Stomach (tissue), 4 donors: ENCODE data around the gene POC1B.

ENCODE experiments used
- CTCF ChIP-seq, 7 experiments: fragments of 450-650 bp in 4 of 7; fragments of 200-600 bp in 3 of 7; sonication (generic) in 3 of 7; IDR thresholded peaks; one replicate each; pipeline ENCODE4 v1.5.1; 2016 to 2019; ENCODE audit warnings: antibody characterized with exemption in 7 of 7, control low read depth in 2 of 7, mild to moderate bottlenecking in 1 of 7
- EP300 ChIP-seq: sonication (generic); formaldehyde crosslinking; IDR thresholded peaks from one replicate; pipeline ENCODE4 v1.6.1; 2017; ENCODE audit warnings: antibody characterized with exemption
- POLR2A ChIP-seq, 4 donors: fragments of 450-650 bp; IDR thresholded peaks; one replicate each; pipeline ENCODE4 v1.6.1; 2016; ENCODE audit warnings: antibody characterized with exemption in 4 of 4, control low read depth in 2 of 4, mild to moderate bottlenecking in 1 of 4, moderate library complexity in 1 of 4
- POLR2AphosphoS5 ChIP-seq, 3 donors: sonication (generic); formaldehyde crosslinking; IDR thresholded peaks; one replicate each; pipeline ENCODE4 v1.6.1; 2016; ENCODE audit warnings: antibody characterized with exemption in 3 of 3

- TF ChIP-seq POLR2A (IDR thresholded peaks at IDR 0.05) (no peak), POLR2AphosphoS5 (IDR thresholded peaks at IDR 0.05) (no peak), CTCF (IDR thresholded peaks at IDR 0.05) (peak in 5 of 7 experiments; percentile 38 to 77 (median 55)), EP300 (no peak)
These were observed 3.9 kb upstream of the POC1B start for GRCh38 chr12:89529738-89530137.
